HG02588 (cell line): ENCODE data around the gene SNX6.
"Not testable (repeated sequence)": the region's sequence is repeated elsewhere in the genome, so short reads cannot be mapped to it uniquely, and the experiment has no call there.

Source experiments
- ATAC-seq: cut with Tn5 transposase; IDR thresholded peaks from one replicate; pipeline ENCODE4 v1.9.1; 2021; ENCODE audit warnings: mild to moderate bottlenecking, moderate library complexity; ENCODE audit not compliant: unreplicated experiment

The SNX6 gene

DNA sequence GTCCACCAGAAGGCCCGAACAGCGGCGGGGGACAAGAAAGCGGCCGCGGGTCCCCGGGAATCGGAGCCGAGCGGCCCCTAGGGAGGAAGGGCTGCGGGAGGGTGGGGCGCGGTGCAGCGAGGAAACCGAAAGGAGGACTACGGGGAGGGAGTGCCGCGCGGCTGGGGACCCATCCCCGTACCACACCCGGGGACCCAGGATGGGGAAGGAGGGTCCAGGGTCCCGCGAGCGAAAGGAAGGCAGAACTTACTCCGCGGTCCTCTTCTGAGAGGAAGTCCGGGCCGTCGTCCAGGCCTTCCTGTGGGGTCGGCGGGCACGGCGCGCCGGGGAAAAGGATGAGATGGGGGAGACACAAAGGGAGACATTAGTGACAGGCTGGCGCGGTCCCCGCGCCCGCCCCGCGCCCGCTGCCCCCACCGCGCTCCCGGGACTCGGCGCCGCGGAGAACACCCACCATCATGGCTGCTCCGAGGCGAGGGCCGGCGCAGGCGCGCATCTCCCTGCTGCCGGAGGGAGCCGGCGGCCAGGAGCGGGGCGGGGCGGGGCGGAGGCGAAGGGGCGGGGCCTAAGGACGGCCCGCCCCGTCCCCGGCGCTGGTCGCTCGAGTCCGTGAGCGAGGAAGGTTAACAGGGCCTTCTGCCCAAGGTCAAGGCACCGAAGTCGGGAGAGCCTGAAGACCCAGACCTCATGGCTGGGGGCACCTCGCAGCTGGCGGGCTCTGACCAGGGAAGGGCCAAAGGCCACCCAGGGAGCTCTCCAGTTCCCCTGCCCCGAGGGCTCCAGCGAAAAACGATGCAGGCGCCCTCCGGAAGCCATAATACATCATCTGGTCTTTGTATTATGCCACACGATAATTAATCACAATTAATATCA, at the start of gene SNX6:
Gene SNX6 (minus strand): TSS at position 492 of the 873 bp plus-strand sequence. CDS start 32 bp downstream, at position 460.
- ATAC-seq: peak; percentile 94

DNA sequence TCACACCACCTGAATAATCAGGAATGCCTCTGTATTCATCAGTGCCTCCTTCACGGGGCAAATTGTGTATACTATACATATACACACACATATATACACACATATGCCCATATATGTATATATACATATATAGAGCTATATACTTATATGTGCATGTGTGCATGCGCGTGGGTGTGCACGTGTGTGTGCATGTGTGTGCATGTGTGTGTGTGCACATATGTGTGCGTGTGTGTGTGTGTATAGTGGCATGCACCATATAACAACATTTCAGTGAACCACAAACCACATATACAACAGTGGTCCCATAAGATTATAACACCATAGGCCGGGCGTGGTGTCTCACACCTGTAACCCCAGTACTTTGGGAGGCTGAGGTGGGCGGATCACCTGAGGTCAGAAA, 48.8 kb upstream of the SNX6 start:
- no peak for ATAC-seq

DNA sequence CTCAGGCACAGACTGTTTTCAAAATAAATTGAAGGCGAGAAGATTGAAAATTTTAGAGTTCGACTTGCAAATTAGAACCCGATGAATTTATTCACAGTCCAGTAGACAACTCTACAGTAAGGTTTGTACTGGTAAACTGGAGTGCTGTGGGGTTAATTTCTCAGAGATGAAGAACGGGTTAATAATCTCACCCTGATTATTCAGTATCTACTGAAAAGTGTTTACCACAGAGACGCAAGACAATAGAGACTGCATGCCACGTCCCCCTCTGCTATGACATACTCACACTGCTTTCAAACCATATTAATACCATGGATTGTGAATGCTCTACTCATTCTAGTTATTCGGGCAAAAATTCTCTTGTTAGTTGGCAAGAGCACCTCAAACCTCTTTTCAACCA, 48.4 kb upstream of the SNX6 start:
- no peak for ATAC-seq

DNA sequence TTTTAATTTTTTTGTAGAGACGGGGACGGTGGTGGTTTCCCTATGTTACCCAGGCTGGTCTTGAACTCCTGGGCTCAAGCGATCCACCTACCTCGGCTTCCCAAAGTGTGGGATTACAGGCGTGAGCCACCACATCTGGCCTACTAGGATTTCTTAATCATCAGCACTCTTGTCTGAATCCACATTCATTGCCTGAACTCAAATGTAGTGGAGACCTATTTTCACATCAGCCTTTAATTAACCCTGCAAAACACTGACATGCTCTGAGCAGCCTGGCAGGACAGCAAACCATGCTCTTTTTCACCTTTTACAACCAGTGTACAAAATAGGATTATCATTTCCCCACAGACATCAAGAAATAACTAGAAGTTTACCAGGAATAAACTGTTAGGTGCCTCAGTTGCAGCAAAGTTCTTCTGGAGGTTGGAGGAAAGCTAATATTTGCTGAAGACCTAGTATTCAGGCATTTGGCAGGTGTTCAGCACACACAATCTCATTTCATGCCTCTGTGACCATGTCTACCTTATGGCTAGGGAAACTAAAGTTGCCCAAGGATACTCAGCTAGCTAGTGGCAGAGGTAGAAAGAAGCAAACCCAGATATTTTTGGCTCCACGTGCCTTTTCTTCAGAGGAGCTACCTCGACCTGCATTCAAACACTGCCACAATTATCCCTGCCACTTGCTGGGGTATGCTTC, 46.7 kb upstream of the SNX6 start:
- no peak for ATAC-seq

DNA sequence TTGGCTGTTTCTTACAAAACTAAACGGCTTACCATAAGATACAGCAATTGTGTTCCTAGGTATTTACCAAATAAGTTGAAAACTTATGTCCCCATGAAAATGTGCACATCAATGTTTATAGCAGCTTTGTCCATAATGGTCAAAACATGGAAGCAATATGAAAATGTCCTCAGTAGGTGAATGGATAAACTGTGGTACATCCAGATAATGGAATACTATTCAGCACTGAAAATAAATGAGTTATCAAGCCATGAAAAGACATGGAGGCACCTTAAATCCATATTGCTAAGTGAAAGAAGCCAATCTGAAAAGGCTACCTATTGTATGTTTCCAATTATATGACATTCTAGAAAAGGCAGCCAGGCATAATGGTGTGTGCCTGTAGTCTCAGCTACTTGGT, 43.8 kb upstream of the SNX6 start:
- no peak for ATAC-seq

DNA sequence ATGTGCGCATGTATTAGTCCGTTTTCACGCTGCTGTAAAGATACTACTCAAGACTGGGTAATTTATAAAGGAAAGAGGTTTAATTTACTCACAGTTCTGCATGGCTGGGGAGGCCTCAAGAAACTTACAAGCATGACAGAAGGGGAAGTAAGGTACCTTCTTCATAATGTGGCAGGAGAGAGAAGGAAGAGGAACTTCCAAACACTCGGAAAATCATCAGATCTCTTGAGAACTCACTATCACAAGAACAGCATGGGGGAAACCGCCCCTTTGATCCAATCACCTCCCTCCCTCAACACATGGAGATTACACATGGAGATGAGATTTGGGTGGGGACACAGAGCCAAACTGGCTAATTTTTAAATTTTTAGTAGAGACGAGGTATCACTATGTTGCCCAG, 41.8 kb upstream of the SNX6 start:
- ATAC-seq: no peak

DNA sequence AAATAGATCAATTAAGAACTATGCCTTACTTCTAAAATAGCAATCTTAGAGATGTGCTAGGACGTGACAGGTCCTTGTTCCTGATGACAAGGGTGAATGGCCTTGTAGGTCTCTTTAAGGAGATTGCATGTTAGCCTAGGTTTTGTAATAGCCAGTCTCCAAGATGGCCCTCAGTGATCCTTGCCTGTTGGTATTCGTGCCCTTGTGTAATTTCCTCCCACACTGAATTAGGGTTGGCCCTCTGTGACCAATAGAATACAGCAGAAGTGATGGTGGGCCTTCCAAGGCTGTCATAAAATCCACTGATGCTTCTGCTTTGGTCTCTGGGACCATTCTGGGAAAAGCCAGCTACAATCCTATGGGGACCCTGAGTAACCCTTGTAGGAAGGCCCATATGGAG, 38.2 kb upstream of the SNX6 start:
- no peak for ATAC-seq

DNA sequence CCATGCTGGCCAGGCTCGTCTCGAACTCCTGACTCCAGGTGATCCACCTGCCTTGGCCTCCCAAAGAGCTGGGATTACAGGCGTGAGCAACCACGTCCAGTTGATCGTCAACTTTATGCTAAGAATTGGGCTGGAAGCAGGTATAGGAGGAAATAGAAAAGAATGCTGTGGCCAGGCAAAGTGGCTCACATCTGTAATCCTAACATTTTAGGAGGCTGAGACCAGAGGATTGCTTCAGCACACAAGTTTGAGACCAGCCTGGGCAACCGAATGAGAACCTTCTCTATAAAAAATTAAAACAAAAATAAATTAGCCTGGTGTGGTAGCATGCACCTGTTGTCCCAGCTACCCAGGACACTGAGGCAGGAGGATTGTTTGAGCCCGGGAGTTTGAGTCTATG, 37.1 kb upstream of the SNX6 start:
- ATAC-seq: no peak

DNA sequence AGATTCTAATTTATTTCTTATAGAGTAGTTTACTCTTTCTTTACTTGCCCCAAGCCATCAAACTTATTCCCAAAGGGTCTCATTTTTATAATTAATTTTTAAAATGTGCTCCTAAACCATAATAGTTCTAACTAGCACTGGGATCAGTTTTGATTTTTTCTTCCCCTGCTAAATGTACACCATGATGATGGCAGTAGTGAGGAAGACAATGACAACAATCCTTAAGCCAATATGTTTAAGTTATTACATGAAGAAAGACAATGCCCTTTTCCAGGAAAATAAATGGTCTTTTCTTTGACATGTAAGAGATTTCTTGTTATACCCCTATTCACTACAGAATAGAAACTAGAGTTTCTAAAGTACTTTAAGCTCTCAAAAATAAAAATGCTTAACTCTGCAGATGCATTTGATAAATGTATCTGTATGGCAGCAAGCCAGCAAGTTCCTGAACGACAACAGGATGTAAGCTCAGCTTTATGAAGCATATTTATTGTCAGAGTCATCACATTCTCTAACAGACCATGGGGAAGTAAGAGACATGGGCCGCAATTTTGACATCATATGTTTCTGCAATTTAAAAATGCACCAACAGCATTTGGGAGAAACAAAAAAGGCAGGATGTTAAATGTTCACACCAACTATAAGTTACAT, 36.0 kb upstream of the SNX6 start:
- ATAC-seq: no peak

DNA sequence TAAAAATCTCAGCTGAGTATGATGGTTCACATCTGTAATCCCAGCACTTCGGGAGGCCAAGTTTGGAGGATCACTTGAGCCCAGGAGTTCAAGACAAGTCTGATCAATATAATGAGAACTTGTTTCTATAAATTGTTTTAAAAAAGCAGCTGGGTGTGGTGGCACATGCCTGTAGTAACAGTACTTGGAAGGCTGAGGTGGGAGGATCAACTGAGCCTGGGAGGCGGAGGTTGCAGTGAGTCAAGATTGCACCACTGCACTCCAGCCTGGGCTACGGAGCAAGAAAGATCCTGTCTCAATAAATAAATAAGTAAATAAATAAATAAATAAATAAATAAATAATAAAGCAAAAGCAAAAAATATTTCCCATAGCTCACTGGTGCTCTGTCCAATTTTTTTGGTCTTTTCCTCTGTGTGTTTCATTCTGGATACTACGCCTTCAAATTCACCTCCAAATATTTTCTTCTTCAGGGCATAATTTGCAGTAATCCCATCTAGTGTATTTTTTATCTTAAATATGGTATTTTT, 32.7 kb upstream of the SNX6 start:
- no peak for ATAC-seq

DNA sequence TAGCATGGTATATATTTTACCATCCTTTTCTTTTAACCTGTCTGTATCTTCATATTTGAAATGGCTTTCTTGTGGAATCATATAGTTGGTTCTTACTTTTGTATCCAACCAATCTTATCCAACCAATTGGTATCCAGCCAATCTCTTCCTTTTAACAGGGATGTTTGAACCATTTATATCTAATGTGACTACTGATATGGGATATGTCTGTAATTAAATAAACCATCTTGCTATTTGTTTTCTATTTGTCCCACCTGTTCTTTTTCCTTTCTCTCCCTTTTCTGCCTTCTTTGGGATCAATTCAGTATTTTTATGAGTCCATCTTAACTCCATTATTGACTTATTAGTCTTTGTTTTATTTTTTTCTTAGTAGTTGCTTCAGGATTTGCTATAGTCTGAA, 30.8 kb upstream of the SNX6 start:
- ATAC-seq: no peak

DNA sequence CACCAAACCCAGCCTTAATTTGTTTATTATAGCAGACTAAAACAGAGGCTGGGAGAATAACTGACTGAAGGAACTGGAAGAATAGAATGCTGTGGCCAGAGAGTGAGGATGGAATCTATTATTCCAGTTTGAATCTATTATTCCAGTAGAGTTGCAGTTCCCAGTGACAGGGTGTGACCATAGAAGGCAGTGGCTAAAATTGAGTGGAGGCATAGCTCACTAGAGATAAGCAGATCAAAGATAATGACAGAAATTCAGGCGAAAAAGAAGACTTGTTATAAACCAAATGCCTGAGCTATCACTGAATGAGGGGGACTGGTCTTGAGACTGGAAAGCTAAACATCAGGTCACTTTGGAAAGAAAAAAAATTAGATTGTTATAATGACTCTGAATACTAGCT, 26.0 kb upstream of the SNX6 start:
- no peak for ATAC-seq

DNA sequence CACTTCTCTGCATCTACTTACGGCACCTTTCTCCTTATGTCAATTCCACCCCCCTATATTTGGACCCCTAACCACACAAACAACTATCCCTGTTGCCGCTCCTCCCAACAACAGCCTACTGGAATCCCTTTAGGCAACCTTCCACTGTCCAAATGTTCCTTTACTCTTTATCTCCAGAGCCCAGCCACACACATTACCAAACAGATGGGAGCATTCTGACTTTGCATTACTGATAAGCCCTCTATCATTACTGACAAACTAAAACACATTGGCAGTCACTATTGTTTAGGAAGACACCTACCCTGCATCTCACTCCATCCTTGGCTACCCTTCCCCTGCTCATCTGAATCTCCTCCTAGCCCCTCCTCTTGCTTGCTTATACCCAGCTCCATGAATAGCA, 23.1 kb upstream of the SNX6 start:
- not testable (repeated sequence) for ATAC-seq

DNA sequence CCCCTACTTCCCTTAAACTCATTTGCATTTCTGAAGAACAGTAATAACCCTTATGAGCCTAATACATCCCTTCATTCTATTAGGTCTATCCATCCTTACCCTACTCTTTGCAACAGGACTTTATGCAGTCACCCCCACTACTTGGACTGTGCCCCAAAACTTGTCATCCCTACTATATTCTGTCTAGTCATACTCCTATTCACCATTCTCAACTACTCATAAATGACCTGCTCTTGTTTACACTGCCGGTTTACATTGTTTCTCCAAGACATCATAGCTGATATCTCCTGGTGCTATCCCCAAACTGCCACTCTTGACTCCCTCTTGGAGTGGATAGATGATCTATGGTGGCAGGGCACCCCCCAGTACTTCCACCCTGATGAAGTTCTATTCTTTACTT, 22.4 kb upstream of the SNX6 start:
- not testable (repeated sequence) for ATAC-seq

DNA sequence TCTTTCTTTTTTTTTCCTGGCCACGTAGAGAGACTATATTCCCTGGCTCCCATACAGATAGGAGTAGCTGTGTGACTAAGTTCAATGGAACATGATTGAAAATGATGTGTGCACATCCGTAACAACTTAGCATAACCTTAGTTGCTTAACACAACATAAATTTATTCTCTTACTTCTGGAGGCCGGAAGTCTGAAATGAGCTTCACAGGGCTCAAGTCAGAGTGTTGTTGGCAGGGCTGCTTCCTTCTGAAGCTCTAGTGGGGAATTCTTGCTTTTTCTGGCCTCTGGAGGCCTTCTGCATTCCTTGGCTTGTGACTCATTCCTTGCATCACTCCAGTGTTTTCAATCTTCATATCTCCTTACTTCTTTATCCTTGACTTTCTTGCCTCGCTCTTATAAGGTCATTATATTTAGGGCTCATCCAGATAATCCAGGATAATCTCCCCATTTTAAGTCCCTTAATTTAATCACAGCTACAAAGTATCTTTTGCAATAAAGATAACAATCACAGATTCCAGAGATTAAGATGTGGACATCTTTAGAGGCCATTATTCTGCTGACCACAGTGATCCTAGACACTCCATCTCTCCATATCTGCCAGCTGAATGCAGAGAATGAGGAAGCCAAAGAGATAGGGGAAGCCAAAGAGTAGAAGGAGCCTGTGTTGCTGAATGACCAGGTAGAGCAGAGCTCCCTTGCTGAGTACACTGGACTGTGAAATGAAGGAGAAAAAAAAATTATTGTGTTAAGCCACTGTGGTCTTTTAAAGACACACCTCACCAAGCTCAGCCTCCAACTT, 21.0 kb upstream of the SNX6 start:
- no peak for ATAC-seq

DNA sequence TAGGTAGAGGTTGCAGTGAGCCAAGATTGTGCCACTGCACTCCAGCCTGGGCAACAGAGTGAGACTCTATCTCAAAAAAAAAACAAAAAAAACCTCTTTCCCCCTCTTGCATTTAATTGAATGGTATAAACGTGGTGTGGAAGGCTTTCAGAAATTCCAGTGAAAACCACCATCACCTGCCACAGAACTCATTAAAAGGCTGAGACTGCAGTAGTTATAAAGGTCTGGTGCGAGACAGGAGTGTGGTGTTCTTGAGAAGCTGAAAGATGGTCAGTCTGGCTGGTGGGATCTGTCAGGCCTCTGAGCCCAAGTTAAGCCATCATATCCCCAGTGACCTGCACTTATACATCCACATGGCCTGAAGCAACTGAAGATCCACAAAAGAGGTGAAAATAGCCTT, 20.1 kb upstream of the SNX6 start:
- ATAC-seq: not testable (repeated sequence)

DNA sequence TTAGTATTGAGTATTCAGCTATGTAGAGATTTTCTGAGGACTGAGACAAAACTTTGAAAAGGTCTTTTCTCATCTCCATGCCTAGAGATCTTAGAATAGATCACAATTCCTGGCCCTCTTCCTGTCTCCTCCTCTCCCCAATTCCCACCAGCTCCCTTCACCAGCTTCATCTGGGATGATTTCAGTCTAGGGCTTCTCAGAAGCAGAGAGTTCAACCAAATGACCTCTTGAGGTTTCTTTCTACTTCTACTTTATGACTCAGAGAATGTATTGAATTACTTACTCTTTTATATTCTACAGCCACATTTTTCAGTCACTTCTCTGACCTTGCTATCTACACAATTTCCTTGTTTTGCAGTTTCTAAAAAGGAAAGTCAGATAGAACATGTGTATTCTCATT, 19.4 kb upstream of the SNX6 start:
- ATAC-seq: no peak

DNA sequence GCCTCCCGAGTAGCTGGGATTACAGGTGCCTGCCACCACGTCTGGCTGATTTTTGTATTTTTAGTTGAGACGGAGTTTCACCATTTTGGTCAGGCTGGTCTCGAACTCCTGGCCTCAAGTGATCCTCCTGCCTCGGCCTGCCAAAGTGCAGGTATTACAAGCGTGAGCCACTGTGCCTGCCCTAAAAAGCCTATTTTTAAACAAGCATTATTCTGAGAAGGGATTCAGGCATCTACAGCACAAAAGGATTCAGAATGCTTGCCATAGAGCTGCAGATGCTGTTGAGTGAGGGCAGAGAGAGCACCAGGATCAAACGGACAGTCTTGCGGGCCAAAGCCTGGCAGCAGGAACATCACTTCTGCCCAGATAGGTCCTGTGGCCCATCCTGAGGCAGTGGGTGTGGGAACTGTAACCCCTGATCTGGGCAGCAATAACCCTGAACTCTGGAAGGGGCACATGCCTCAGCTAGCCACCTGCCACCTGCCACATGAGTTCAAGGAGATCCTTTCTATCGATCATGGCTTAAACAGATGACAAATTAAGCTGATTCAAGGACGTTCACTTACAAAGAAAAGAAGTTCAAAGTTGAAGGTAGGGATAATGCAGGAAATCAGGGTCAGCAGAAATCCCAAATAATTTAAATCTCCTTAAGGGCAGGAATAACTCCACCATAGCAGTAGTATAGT, 16.8 kb upstream of the SNX6 start:
- ATAC-seq: no peak

DNA sequence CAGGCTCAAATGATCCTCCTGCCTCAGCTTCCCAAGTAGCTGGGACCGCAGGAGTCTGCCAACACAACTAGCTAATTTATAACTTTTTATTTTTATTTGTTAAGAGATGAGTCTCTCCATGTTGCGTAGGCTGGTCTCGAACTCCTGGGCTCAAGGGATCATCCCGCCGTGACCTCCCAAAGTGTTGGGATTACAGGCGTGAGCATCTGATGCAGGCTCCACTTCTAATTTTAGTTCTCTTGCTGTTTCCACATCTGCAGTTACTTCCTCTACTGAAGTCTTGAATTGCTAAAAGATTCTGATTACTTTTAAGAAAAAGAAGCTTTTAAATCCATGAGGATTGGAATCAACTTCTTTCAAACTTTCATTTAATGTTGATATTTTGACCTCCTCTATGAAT, 13.4 kb upstream of the SNX6 start:
- ATAC-seq: no peak

DNA sequence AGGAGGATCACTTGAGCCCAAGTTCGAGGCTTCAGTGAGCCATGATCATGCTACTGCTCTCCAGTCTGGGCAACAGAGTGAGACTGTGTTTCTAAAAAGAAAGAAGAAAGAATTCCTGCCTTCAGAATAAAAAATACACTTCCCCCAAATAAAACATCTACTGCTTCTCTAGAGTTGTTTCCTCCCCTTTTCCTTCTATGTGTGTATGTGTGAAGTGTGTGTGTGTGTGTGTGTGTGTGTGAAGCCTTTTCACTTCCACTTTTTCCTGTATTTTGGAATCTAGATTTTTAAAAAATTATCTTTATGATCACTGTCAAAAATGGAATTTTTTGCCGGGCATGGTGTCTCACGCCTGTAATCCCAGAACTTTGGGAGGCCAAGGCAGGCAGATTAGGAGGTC, 12.6 kb upstream of the SNX6 start:
- no peak for ATAC-seq
